HepG2 (cell line): Measurements from ENCODE around the gene TSPAN9. TPM values are rescaled to one million over a fixed set of nuclear protein-coding genes. Genes with fewer than 3 reads are reported as not detected.

Source experiments
- ATAC-seq: fragments of 200-7000 bp; cut with Tn5 transposase; 3 replicates; pipeline ENCODE4 v1.9.1; 2020; ENCODE audit warnings: mild to moderate bottlenecking, moderate library complexity
- BruUV-seq: library from RNA; stranded (reverse); fragments of 400-500 nt; replicated peaks from 2 replicates; lab custom pipeline; 2021; lab: Mats Ljungman, UMichigan
- CTCF ChIA-PET: fragments of 300-600 bp; formaldehyde crosslinking; extraction: SDS; loops from one replicate; lab custom pipeline; 2021; ENCODE audit warnings: low total read pairs, inconsistent platforms, low intra/inter-chr PET ratio; lab: Yijun Ruan, JAX
- POLR2A ChIA-PET: fragments of 350-600 bp; sonication (Branson Sonifier 250); formaldehyde crosslinking; loops from one replicate; lab custom pipeline; 2020; ENCODE audit warnings: antibody characterized with exemption, inconsistent platforms; lab: Yijun Ruan, JAX
- DNase-seq: peaks from one replicate; pipeline ENCODE4 v3.0.0-alpha.2; 2015; ENCODE audit warnings: low spot score
- FAIRE-seq: peaks from 3 replicates; lab custom pipeline; 2011; peaks lifted over from hg19 to GRCh38; lab: Jason Lieb, UNC
- H2AFZ ChIP-seq: one replicate; pipeline ENCODE4 v1.6.1; 2011; ENCODE audit warnings: low read length, inconsistent platforms
- H3K27ac ChIP-seq: fragments of 300-600 bp; 3 replicates; pipeline ENCODE4 v1.8.0; 2011; ENCODE audit warnings: mixed run types, mild to moderate bottlenecking, mixed read lengths, low read length, inconsistent platforms; ENCODE audit not compliant: insufficient read depth; ENCODE audit errors: extremely low read length
- H3K27me3 ChIP-seq, 2 experiments: fragments of 200-600 bp in 1 of 2; 2 replicates in 1 of 2; 3 replicates in 1 of 2; pipeline versions ENCODE4 v1.6.0 to v1.8.0; 2011; ENCODE audit warnings: low read length in 2 of 2, mild to moderate bottlenecking in 2 of 2, moderate library complexity in 2 of 2, inconsistent platforms in 1 of 2; ENCODE audit not compliant: insufficient read depth in 2 of 2, control insufficient read depth in 1 of 2
- H3K36me3 ChIP-seq, 2 experiments: fragments of 200-600 bp in 1 of 2; replicated peaks in 1 of 2; 2 replicates in 1 of 2; 3 replicates in 1 of 2; pipeline versions ENCODE4 v1.5.1 to v1.8.0; 2011; ENCODE audit warnings: low read length in 2 of 2, inconsistent platforms in 1 of 2; ENCODE audit not compliant: insufficient read depth in 2 of 2, control insufficient read depth in 1 of 2
- H3K4me1 ChIP-seq: 2 replicates; pipeline ENCODE4 v1.5.1; 2012; ENCODE audit warnings: low read length, inconsistent platforms; ENCODE audit not compliant: insufficient read depth
- H3K4me2 ChIP-seq: 2 replicates; pipeline ENCODE4 v1.6.0; 2011; ENCODE audit warnings: low read depth, low read length, inconsistent platforms
- H3K4me3 ChIP-seq, 3 experiments: fragments of 200-600 bp in 1 of 3; sonication (generic), shearing (Covaris generic) in 1 of 3; replicated peaks in 1 of 3; 2 replicates each; pipeline ENCODE4 v1.5.1; 2011 to 2016; ENCODE audit warnings: low read length in 3 of 3, inconsistent platforms in 2 of 3, low read depth in 2 of 3, mild to moderate bottlenecking in 2 of 3, control low read depth in 1 of 3, mixed read lengths in 1 of 3; ENCODE audit not compliant: insufficient read depth in 1 of 3
- H3K79me2 ChIP-seq: one replicate; pipeline ENCODE4 v1.6.1; 2011; ENCODE audit warnings: low read length, inconsistent platforms; ENCODE audit not compliant: insufficient read depth
- H3K9ac ChIP-seq: 2 replicates; pipeline ENCODE4 v1.6.0; 2011; ENCODE audit warnings: mild to moderate bottlenecking, low read depth, low read length, inconsistent platforms; ENCODE audit not compliant: insufficient read depth
- H3K9me3 ChIP-seq: 2 replicates; pipeline ENCODE4 v1.5.1; 2012; ENCODE audit warnings: mild to moderate bottlenecking, low read length
- H4K20me1 ChIP-seq: 2 replicates; pipeline ENCODE4 v1.6.0; 2011; ENCODE audit warnings: inconsistent platforms, mild to moderate bottlenecking, low read length, moderate library complexity; ENCODE audit not compliant: insufficient read depth
- CREB3 ChIP-seq: sonication (generic); formaldehyde crosslinking; IDR thresholded peaks from 2 replicates; pipeline ENCODE4 v1.5.0; 2020; ENCODE audit warnings: missing genetic modification reagents
- FOXC1 ChIP-seq: sonication (generic); formaldehyde crosslinking; IDR thresholded peaks from 2 replicates; pipeline ENCODE4 v1.8.0; 2022; ENCODE audit warnings: mild to moderate bottlenecking, missing genetic modification reagents, borderline replicate concordance
- KLF13 ChIP-seq: sonication (generic); formaldehyde crosslinking; IDR thresholded peaks from 2 replicates; pipeline ENCODE4 v1.4.0; 2020; ENCODE audit warnings: mild to moderate bottlenecking, missing genetic modification reagents
- MTA1 ChIP-seq: sonication (generic); formaldehyde crosslinking; IDR thresholded peaks from 2 replicates; pipeline ENCODE4 v1.4.0; 2020; ENCODE audit warnings: missing genetic modification reagents, mild to moderate bottlenecking, borderline replicate concordance
- NPAS2 ChIP-seq: sonication (generic); formaldehyde crosslinking; IDR thresholded peaks from 2 replicates; pipeline ENCODE4 v1.8.0; 2022; ENCODE audit warnings: mild to moderate bottlenecking, missing genetic modification reagents, borderline replicate concordance
- PBX3 ChIP-seq: sonication (generic); formaldehyde crosslinking; IDR thresholded peaks from 2 replicates; pipeline ENCODE4 v1.8.1; 2023; ENCODE audit warnings: missing genetic modification reagents, inconsistent platforms, borderline replicate concordance
- PCBP2 ChIP-seq: fragments of 200-400 bp; formaldehyde crosslinking; optimal IDR thresholded peaks from 2 replicates; pipeline ENCODE3; 2018; ENCODE audit warnings: low read length, low read depth; ENCODE audit not compliant: poor library complexity, severe bottlenecking
- PPARG ChIP-seq: conservative IDR thresholded peaks from 2 replicates; pipeline ENCODE4 v1.6.1; 2016; ENCODE audit warnings: missing biosample characterization, missing genetic modification reagents
- PRPF4 ChIP-seq: fragments of 200-400 bp; formaldehyde crosslinking; IDR thresholded peaks from 2 replicates; pipeline ENCODE4 v1.6.1; 2016; ENCODE audit warnings: low read length, low read depth; ENCODE audit not compliant: poor library complexity, severe bottlenecking
- RFX3 ChIP-seq: IDR thresholded peaks from 2 replicates; pipeline ENCODE4 v1.6.1; 2016; ENCODE audit warnings: missing biosample characterization, missing genetic modification reagents
- SPEN ChIP-seq: sonication (generic); formaldehyde crosslinking; IDR thresholded peaks from 2 replicates; pipeline ENCODE4 v1.5.1; 2020; ENCODE audit warnings: low read depth, mild to moderate bottlenecking, missing genetic modification reagents
- ZBTB39 ChIP-seq: sonication (generic); formaldehyde crosslinking; IDR thresholded peaks from 2 replicates; pipeline ENCODE4 v1.5.0; 2020; ENCODE audit warnings: missing genetic modification reagents
- ZFP37 ChIP-seq: sonication (generic); formaldehyde crosslinking; IDR thresholded peaks from 2 replicates; pipeline ENCODE4 v1.4.0; 2020; ENCODE audit warnings: missing genetic modification reagents, borderline replicate concordance
- ZNF263 ChIP-seq: sonication (generic); formaldehyde crosslinking; IDR thresholded peaks from 2 replicates; pipeline ENCODE4 v1.4.0; 2020; ENCODE audit warnings: missing genetic modification reagents
- ZNF460 ChIP-seq: sonication (generic); formaldehyde crosslinking; IDR thresholded peaks from 2 replicates; pipeline ENCODE4 v1.5.1; 2020; ENCODE audit warnings: missing genetic modification reagents, mild to moderate bottlenecking, borderline replicate concordance
- ZNF607 ChIP-seq: sonication (generic); formaldehyde crosslinking; IDR thresholded peaks from 2 replicates; pipeline ENCODE4 v1.5.1; 2020; ENCODE audit warnings: missing genetic modification reagents, mild to moderate bottlenecking, borderline replicate concordance
- ZNF746 ChIP-seq: sonication (generic); formaldehyde crosslinking; IDR thresholded peaks from 2 replicates; pipeline ENCODE4 v1.8.0; 2022; ENCODE audit warnings: mild to moderate bottlenecking, missing genetic modification reagents
- WGBS: methylation state at CpG from one replicate; pipeline ENCODE4 v1.1.6; 2017; ENCODE audit warnings: low lambda C conversion rate; 5-methylcytosine and 5-hydroxymethylcytosine counted together
- in situ Hi-C: cut with HindIII; loops from 2 replicates; pipeline ENCODE4 v1.10.0; 2017; ENCODE audit warnings: low pct_unique_long_range_greater_than_20kb; ENCODE audit not compliant: extremely low pct_ligation_motif_present
- intact Hi-C: fragments of 100-400 bp; cut with micrococcal nuclease; formaldehyde crosslinking; loops from one replicate; pipeline ENCODE4 v1.10.0; 2022; ENCODE audit not compliant: unreplicated experiment
- polyA plus RNA-seq, 8 experiments: library from polyadenylated mRNA; depleted of rRNA in 3 of 8; stranded (reverse) in 7 of 8; unstranded in 1 of 8; fragments of >200 nt; fragmentation: Illumina TruSeq in 4 of 8; extraction: Trizol in 4 of 8; gene quantifications; 2 replicates each; pipeline versions ENCODE4 v1.2.1 to v1.2.3, GENCODE V29; 2011 to 2016; ENCODE audit warnings: low read depth in 4 of 8, missing spikeins in 1 of 8, mixed read lengths in 1 of 8; ENCODE audit not compliant: insufficient read depth in 1 of 8
- total RNA-seq, 5 experiments: library from RNA; depleted of rRNA; stranded (reverse); fragments of >200 nt; fragmentation: Illumina TruSeq; extraction: Trizol; gene quantifications; 2 replicates each; pipeline ENCODE4 v1.2.3, GENCODE V29; 2016; ENCODE audit warnings: low read depth in 1 of 5

The TSPAN9 gene
- total and polyA plus RNA-seq, 2 of the 13 experiments (the other 11 are each of a cell fraction or from before 2014, with no cell fraction given) = 18.1 to 42.3 TPM

- TF ChIP-seq ZBTB39 (CRISPR knock-in tag) (no peak), ZNF263 (no peak), ZNF746 (CRISPR knock-in tag) (no peak)
- TF ChIP-seq, all 625 proteins: peak for 0
These were observed 180.2 kb downstream of the TSPAN9 start (continued) for GRCh38 chr12:3257411-3257810.

GRCh38 chr12:3259973-3260372, 182.8 kb downstream of the TSPAN9 start:
- 92% methylated on average over 8 of the region's 8 CpGs for WGBS
- TF ChIP-seq ZFP37 (no peak), ZNF460 (CRISPR knock-in tag) (no peak), MTA1 (CRISPR knock-in tag) (no peak), SPEN (CRISPR knock-in tag) (no peak), PPARG (no peak), PRPF4 (no peak), CREB3 (no peak), PBX3 (no peak), ZNF607 (CRISPR knock-in tag) (no peak), FOXC1 (CRISPR knock-in tag) (no peak), KLF13 (CRISPR knock-in tag) (no peak), PCBP2 (no peak), RFX3 (CRISPR knock-in tag) (no peak), NPAS2 (CRISPR knock-in tag) (no peak)

More at GRCh38 chr12:3259973-3260372, 182.8 kb downstream of the TSPAN9 start:
- H2AFZ ChIP-seq = no peak overlapping the region
- in situ Hi-C loops = no loop called here
- no peaks in the 10 kb centered on the region for H4K20me1 ChIP-seq
- BruUV-seq = no TSS peak
- no peaks in the 10 kb centered on the region for H3K4me1 ChIP-seq
- no peak overlapping the region for H3K9ac ChIP-seq
- H3K27ac ChIP-seq = no peak overlapping the region
- CTCF ChIA-PET = no interaction called here
- ATAC-seq (no peak), DNase-seq (no peak), FAIRE-seq (no peak)
- H3K27me3 ChIP-seq = no peaks in the 10 kb centered on the region
- no peaks in the 10 kb centered on the region for H3K9me3 ChIP-seq
- POLR2A ChIA-PET = no interaction called here
- peaks cover 0 to 6% of the 10 kb centered on the region in 2 experiments; a peak in 1 of 5 replicates for H3K36me3 ChIP-seq
- no peak overlapping the region for H3K4me2 ChIP-seq
- no peak overlapping the region for H3K4me3 ChIP-seq
- no peaks in the 10 kb centered on the region for H3K79me2 ChIP-seq
- intact Hi-C loops = no loop called here
